ENCODE data around the gene ABCA9. TPM values are rescaled to one million over a fixed set of nuclear protein-coding genes. Genes with fewer than 3 reads are reported as not detected.

The ABCA9 gene
- total RNA-seq, 1 donor from 2014 or later: 0.13 TPM

GRCh38 chr17:69066482-69066881 is 5.8 kb upstream of the ABCA9 start:
- H3K36me3 Mint-ChIP-seq: no peaks in the 10 kb centered on the region
- no peaks in the 10 kb centered on the region for H4K20me1 ChIP-seq (ENCODE audit: low read depth)
- no peak for DNase-seq (ENCODE audit: low spot score)
- H3F3A ChIP-seq (ENCODE audit: low read depth): no peaks in the 10 kb centered on the region
- H3K9me3 Mint-ChIP-seq: peaks cover 2% of the 10 kb centered on the region
- no peaks in the 10 kb centered on the region for H3K36me3 ChIP-seq
- peaks cover 1% of the 10 kb centered on the region for H3K27me3 Mint-ChIP-seq (ENCODE audit: insufficient read depth, low read depth)
- no peak overlapping the region for H3K4me3 Mint-ChIP-seq
- H3K27me3 ChIP-seq: no peaks in the 10 kb centered on the region
- H3K4me3 ChIP-seq: no peak overlapping the region
- no peak overlapping the region for H3K9ac ChIP-seq
- H3K27ac Mint-ChIP-seq: no peak overlapping the region
- TF ChIP-seq EZH2phosphoT487 (IDR thresholded peaks at IDR 0.05) (no peak), EZH2 (IDR thresholded peaks at IDR 0.05) (no peak), CTCF (IDR thresholded peaks at IDR 0.05) (no peak)
- H2AFZ ChIP-seq (replicated peaks): no peak overlapping the region
- H3K4me1 Mint-ChIP-seq: peaks cover 22% of the 10 kb centered on the region
- H3K4me1 ChIP-seq: peaks cover 9% of the 10 kb centered on the region
- no peaks in the 10 kb centered on the region for H3K79me2 ChIP-seq (ENCODE audit: low read depth)
- H3K27ac ChIP-seq: no peak overlapping the region
- no peak overlapping the region for H3K4me2 ChIP-seq
- H3K9me3 ChIP-seq (ENCODE audit: low read depth): no peaks in the 10 kb centered on the region

GRCh38 chr17:69065113-69065512 is 4.4 kb upstream of the ABCA9 start:
- no peaks in the 10 kb centered on the region for H3F3A ChIP-seq (ENCODE audit: low read depth)
- no peaks in the 10 kb centered on the region for H4K20me1 ChIP-seq (ENCODE audit: low read depth)
- no peak overlapping the region for H3K27ac ChIP-seq
- TF ChIP-seq EZH2phosphoT487 (IDR thresholded peaks at IDR 0.05): no peak
- TF ChIP-seq EZH2 (IDR thresholded peaks at IDR 0.05): no peak
- TF ChIP-seq CTCF (IDR thresholded peaks at IDR 0.05): no peak
- peaks cover 9% of the 10 kb centered on the region for H3K4me1 ChIP-seq
- no peak overlapping the region for H3K27ac Mint-ChIP-seq
- H3K9ac ChIP-seq: no peak overlapping the region
- DNase-seq (ENCODE audit: low spot score): no peak
- no peaks in the 10 kb centered on the region for H3K9me3 ChIP-seq (ENCODE audit: low read depth)
- H3K9me3 Mint-ChIP-seq: no peaks in the 10 kb centered on the region
- H3K27me3 Mint-ChIP-seq (ENCODE audit: insufficient read depth, low read depth): no peaks in the 10 kb centered on the region
- no peaks in the 10 kb centered on the region for H3K79me2 ChIP-seq (ENCODE audit: low read depth)
- no peaks in the 10 kb centered on the region for H3K27me3 ChIP-seq
- no peak overlapping the region for H3K4me3 ChIP-seq
- no peaks in the 10 kb centered on the region for H3K36me3 Mint-ChIP-seq
- no peaks in the 10 kb centered on the region for H3K36me3 ChIP-seq
- H3K4me3 Mint-ChIP-seq: no peak overlapping the region
- H3K4me2 ChIP-seq: no peak overlapping the region
- H3K4me1 Mint-ChIP-seq: peaks cover 32% of the 10 kb centered on the region
- H2AFZ ChIP-seq (replicated peaks): no peak overlapping the region

DNA sequence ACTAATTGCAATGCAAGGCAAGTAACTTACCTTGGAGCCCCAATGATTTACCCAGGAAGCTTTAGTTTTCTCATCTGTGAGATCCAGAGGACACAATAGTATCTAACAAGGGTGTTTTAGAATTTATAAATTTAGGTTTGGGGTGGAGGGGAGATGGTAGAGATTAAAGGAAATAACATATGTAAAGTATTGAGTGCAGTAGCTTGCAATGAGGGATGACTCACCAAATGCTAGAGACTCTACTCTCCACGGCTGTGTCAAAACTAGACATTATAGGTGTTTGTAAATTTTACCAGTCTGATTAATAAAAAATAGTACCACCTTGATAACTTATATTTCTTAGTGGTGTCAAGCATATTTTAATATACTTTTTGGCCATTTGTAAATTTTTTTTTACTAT is 3.7 kb upstream of the ABCA9 start:
- Mint-ChIP-seq H3K4me1 (peaks cover 34% of the 10 kb centered on the region), H3K27me3 (ENCODE audit: insufficient read depth, low read depth) (no peaks in the 10 kb centered on the region), H3K4me3 (no peak overlapping the region), H3K27ac (no peak overlapping the region), H3K36me3 (no peaks in the 10 kb centered on the region), H3K9me3 (no peaks in the 10 kb centered on the region)
- Histone ChIP-seq H3K79me2 (ENCODE audit: low read depth) (no peaks in the 10 kb centered on the region), H3K4me1 (peaks cover 5% of the 10 kb centered on the region), H3F3A (ENCODE audit: low read depth) (no peaks in the 10 kb centered on the region), H3K4me3 (no peak overlapping the region), H3K9ac (no peak overlapping the region), H3K4me2 (no peak overlapping the region), H2AFZ (replicated peaks) (no peak overlapping the region), H3K36me3 (no peaks in the 10 kb centered on the region), H3K27ac (no peak overlapping the region), H4K20me1 (ENCODE audit: low read depth) (no peaks in the 10 kb centered on the region), H3K9me3 (ENCODE audit: low read depth) (no peaks in the 10 kb centered on the region), H3K27me3 (no peaks in the 10 kb centered on the region)
- no peak for DNase-seq (ENCODE audit: low spot score)
- TF ChIP-seq CTCF (IDR thresholded peaks at IDR 0.05) (no peak), EZH2phosphoT487 (IDR thresholded peaks at IDR 0.05) (no peak), EZH2 (IDR thresholded peaks at IDR 0.05) (no peak)
